ENCODE data around the gene C6orf141.

GRCh38 chr6:49531774-49532569, 18.5 kb upstream of the C6orf141 start:
- TF ChIP-seq CTCF (IDR thresholded peaks at IDR 0.05) (peak; percentile 47 to 70 (median 70)), POLR2A (IDR thresholded peaks at IDR 0.05) (no peak)

Measured in uterus (tissue), 2 donors.